ENCODE data around the gene NISCH. TPM values are rescaled to one million over a fixed set of nuclear protein-coding genes. Genes with fewer than 3 reads are reported as not detected.

Gene NISCH
- total and polyA plus RNA-seq, 2 donors (not counting 3 experiments of a cell fraction or from before 2014, with no cell fraction given): 156 to 178 TPM

- Histone ChIP-seq H3K4me1 (ENCODE audit: control insufficient read depth, extremely low read depth, insufficient read depth, low read length) (peaks cover 25% of the 10 kb centered on the region), H2AFZ (ENCODE audit: low read depth, low read length) (no peak overlapping the region), H3K9me1 (replicated peaks; ENCODE audit: control insufficient read depth, extremely low read depth, insufficient read depth, low read length) (no peaks in the 10 kb centered on the region), H3K9me3 (replicated peaks; ENCODE audit: control insufficient read depth, insufficient read depth, low read length) (no peaks in the 10 kb centered on the region), H4K20me1 (replicated peaks; ENCODE audit: control insufficient read depth, extremely low read depth, insufficient read depth, low read length) (no peaks in the 10 kb centered on the region), H3K27me3 (ENCODE audit: control insufficient read depth in 2 of 2, insufficient read depth in 2 of 2, low read length in 2 of 2) (no peaks in the 10 kb centered on the region), H3K79me2 (ENCODE audit: control insufficient read depth, insufficient read depth, low read length) (no peaks in the 10 kb centered on the region), H3K36me3 (ENCODE audit: control insufficient read depth in 2 of 2, extremely low read depth in 1 of 2, insufficient read depth in 2 of 2, low read length in 2 of 2) (peaks cover 0 to 2% of the 10 kb centered on the region in 2 experiments), H3K27ac (ENCODE audit: insufficient read depth, low read depth, low read length) (no peak overlapping the region), H3K9ac (replicated peaks; ENCODE audit: extremely low read depth, insufficient read depth, low read length) (no peak overlapping the region), H3K4me3 (replicated peaks in 1 of 3; ENCODE audit: insufficient read depth in 1 of 3, low read depth in 1 of 3, low read length in 3 of 3) (no peak overlapping the region), H3K4me2 (ENCODE audit: insufficient read depth, low read length) (no peak overlapping the region)
- no TSS peak for BruUV-seq (replicated peaks)
- FAIRE-seq (no peak), DNase-seq (ENCODE audit: low read depth, low spot score) (no peak)
- dilution Hi-C loops (cut with MboI; ENCODE audit: extremely low pct_ligation_motif_present, low sequenced_read_pairs): no loop called here
- ChIA-PET POLR2A (no interaction called here), CTCF (interaction anchor here (1.0 to 3.2 kb wide), 3 partner anchors 15 to 211 kb away, joined by 4 to 26 read pairs (median 4); no protein-coding TSS in a partner anchor)
- intact Hi-C loops (cut with micrococcal nuclease): no loop called here
- TF ChIP-seq FOS (IDR thresholded peaks at IDR 0.05; ENCODE audit: borderline replicate concordance, insufficient read depth, low read length): no peak
- TF ChIP-seq EZH2 (IDR thresholded peaks at IDR 0.05; ENCODE audit: borderline replicate concordance, low read depth, low read length, severe bottlenecking): no peak
- no peak for TF ChIP-seq CTCF (IDR thresholded peaks at IDR 0.05; ENCODE audit: extremely low read depth in 1 of 2, insufficient read depth in 1 of 2, low read depth in 1 of 2, low read length in 2 of 2)
- TF ChIP-seq GATA2 (IDR thresholded peaks at IDR 0.05; ENCODE audit: insufficient read depth, insufficient read length, low read depth, low read length): no peak
- no peak for TF ChIP-seq POLR2AphosphoS5 (IDR thresholded peaks at IDR 0.05; ENCODE audit: insufficient read depth, low read depth, low read length)
- TF ChIP-seq MAX (IDR thresholded peaks at IDR 0.05; ENCODE audit: insufficient read depth, insufficient read length): no peak
- TF ChIP-seq POLR2A (IDR thresholded peaks at IDR 0.05; ENCODE audit: low read depth, low read length): no peak
Observed at GRCh38 chr3:52431459-52432223, 23.8 kb upstream of the NISCH start.

Data from endothelial cell of umbilical vein (primary cell).